A673 (cell line): ENCODE results near the gene GNPDA2.

Experiments
- EZH2 ChIP-seq: fragments of 200-600 bp; sonication (generic); IDR thresholded peaks from 2 replicates; pipeline ENCODE4 v1.6.1; 2017; ENCODE audit warnings: borderline replicate concordance, low read depth, mild to moderate bottlenecking, mixed read lengths, antibody characterized with exemption, low read length; ENCODE audit not compliant: poor library complexity, severe bottlenecking
- TF ChIP-seq, protein P1 (sequence below): fragments of 300-800, 200-600 bp; sonication (generic); conservative IDR thresholded peaks from 2 replicates; pipeline ENCODE4 v1.5.1; 2017; ENCODE audit warnings: low read depth, mild to moderate bottlenecking, antibody characterized with exemption, low read length, moderate library complexity, mixed read lengths

DNA sequence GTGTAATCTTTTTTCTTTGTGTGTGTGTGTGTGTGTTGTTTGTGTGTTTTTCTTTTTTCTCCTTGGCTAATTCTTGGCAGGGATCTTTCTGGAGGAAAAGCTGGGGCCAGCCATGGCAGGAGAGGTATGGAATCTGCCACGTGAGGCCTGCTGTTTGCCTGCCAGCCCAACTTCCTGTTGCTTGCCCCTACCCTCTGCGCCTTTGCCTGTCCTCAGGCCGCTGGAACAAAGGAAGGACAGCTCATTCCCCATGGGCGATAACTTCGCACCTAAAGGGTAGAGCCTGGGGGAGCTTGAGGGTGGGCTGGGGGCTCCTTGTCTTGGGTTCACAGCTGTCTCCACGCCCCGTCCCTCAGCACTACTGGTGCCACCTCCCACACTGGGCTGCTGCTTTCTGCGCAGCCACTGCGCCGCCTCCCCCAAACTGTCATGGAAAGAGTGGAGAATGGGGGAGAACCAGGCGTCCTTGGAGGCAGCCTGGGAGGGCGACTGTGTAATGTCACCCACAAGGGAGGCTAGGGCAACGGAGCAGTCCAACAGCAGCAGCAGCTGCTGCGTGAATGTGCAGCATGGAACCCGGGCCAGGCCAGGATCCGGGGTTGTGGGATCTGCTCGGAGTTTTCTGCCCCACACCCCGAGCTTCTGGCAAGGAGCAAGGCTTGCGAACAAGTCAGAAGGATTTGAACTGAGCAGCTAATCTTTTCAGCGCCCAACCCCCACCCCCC, 62.7 kb downstream of the GNPDA2 start:
- TF ChIP-seq, protein P1, sequence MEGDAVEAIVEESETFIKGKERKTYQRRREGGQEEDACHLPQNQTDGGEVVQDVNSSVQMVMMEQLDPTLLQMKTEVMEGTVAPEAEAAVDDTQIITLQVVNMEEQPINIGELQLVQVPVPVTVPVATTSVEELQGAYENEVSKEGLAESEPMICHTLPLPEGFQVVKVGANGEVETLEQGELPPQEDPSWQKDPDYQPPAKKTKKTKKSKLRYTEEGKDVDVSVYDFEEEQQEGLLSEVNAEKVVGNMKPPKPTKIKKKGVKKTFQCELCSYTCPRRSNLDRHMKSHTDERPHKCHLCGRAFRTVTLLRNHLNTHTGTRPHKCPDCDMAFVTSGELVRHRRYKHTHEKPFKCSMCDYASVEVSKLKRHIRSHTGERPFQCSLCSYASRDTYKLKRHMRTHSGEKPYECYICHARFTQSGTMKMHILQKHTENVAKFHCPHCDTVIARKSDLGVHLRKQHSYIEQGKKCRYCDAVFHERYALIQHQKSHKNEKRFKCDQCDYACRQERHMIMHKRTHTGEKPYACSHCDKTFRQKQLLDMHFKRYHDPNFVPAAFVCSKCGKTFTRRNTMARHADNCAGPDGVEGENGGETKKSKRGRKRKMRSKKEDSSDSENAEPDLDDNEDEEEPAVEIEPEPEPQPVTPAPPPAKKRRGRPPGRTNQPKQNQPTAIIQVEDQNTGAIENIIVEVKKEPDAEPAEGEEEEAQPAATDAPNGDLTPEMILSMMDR = no peak
- no peak for TF ChIP-seq EZH2
